DND-41 (cell line): ENCODE results near the gene GPR132.

Experiments
- ATAC-seq: fragments of 200-7000 bp; cut with Tn5 transposase; 3 replicates; pipeline ENCODE4 v1.9.1; 2021; ENCODE audit warnings: low read depth; ENCODE audit not compliant: insufficient read depth
- DNase-seq: peaks from one replicate; pipeline ENCODE4 v3.0.0-alpha.2; 2020
- H2AFZ ChIP-seq: 2 replicates; pipeline ENCODE4 v1.6.0; 2012; ENCODE audit warnings: low read depth, low read length
- H3K27ac ChIP-seq: 2 replicates; pipeline ENCODE4 v1.5.1; 2012; ENCODE audit warnings: low read length, inconsistent platforms
- H3K27me3 ChIP-seq: fragments of 200-600 bp; sonication (generic); 2 replicates; pipeline ENCODE4 v1.6.0; 2012; ENCODE audit warnings: low read length, mild to moderate bottlenecking, inconsistent platforms; ENCODE audit not compliant: insufficient read depth, poor library complexity
- H3K36me3 ChIP-seq: 2 replicates; pipeline ENCODE4 v1.5.1; 2012; ENCODE audit warnings: low read length, inconsistent platforms; ENCODE audit not compliant: insufficient read depth
- H3K4me1 ChIP-seq: 2 replicates; pipeline ENCODE4 v1.5.1; 2012; ENCODE audit warnings: mild to moderate bottlenecking, low read length; ENCODE audit not compliant: insufficient read depth
- H3K4me2 ChIP-seq: 2 replicates; pipeline ENCODE4 v1.6.0; 2012; ENCODE audit warnings: mild to moderate bottlenecking, moderate library complexity, low read length, inconsistent platforms; ENCODE audit not compliant: insufficient read depth
- H3K4me3 ChIP-seq, 2 experiments: fragments of 200-600 bp in 1 of 2; shearing (Covaris generic) in 1 of 2; 2 replicates each; pipeline ENCODE4 v1.5.1; 2012 to 2016; ENCODE audit warnings: inconsistent platforms in 2 of 2, low read length in 2 of 2, mild to moderate bottlenecking in 2 of 2, low read depth in 1 of 2, moderate library complexity in 1 of 2
- H3K79me2 ChIP-seq: 2 replicates; pipeline ENCODE4 v1.6.0; 2012; ENCODE audit warnings: low read length, inconsistent platforms; ENCODE audit not compliant: insufficient read depth
- H3K9ac ChIP-seq: 2 replicates; pipeline ENCODE4 v1.6.0; 2012; ENCODE audit warnings: low read depth, mild to moderate bottlenecking, inconsistent platforms, low read length, moderate library complexity
- H3K9me3 ChIP-seq: 2 replicates; pipeline ENCODE4 v1.5.1; 2012; ENCODE audit warnings: low read length, moderate library complexity, mild to moderate bottlenecking, inconsistent platforms; ENCODE audit not compliant: insufficient read depth, severe bottlenecking
- H4K20me1 ChIP-seq: 2 replicates; pipeline ENCODE4 v1.6.0; 2012; ENCODE audit warnings: low read length; ENCODE audit not compliant: insufficient read depth
- EZH2 ChIP-seq: IDR thresholded peaks from 3 replicates; pipeline ENCODE4 v1.6.1; 2012; ENCODE audit warnings: borderline replicate concordance, low read depth, mild to moderate bottlenecking, moderate library complexity, low read length, inconsistent platforms; ENCODE audit not compliant: severe bottlenecking
- TF ChIP-seq, protein P1 (sequence below): IDR thresholded peaks from 2 replicates; pipeline ENCODE4 v1.5.1; 2012; ENCODE audit warnings: borderline replicate concordance, low read length, moderate library complexity, mild to moderate bottlenecking; ENCODE audit not compliant: poor library complexity, severe bottlenecking; ENCODE audit errors: extremely low read depth

The GPR132 gene

DNA sequence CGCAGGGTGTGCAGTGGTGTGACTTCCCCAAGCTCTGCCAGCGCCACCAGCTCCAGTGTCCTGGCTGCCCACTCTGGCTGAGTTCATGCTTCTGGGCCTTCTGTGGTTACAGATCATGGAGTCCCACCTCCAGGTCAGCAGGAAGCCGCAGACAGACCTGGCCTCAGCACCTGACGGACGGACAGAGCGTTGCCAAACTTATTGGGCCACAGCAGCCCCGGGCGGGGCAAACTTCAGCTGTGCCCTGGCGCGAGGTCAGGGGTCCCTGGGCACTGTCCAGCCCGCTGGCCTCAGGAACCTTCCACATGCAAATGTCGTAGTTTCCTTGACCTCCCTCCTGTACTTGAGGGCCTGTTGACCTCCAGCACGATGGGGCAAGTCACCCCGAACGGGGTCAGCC is 11.2 kb downstream of the GPR132 start:
- ATAC-seq = no peak
- TF ChIP-seq EZH2 = no peak
- TF ChIP-seq, protein P1, sequence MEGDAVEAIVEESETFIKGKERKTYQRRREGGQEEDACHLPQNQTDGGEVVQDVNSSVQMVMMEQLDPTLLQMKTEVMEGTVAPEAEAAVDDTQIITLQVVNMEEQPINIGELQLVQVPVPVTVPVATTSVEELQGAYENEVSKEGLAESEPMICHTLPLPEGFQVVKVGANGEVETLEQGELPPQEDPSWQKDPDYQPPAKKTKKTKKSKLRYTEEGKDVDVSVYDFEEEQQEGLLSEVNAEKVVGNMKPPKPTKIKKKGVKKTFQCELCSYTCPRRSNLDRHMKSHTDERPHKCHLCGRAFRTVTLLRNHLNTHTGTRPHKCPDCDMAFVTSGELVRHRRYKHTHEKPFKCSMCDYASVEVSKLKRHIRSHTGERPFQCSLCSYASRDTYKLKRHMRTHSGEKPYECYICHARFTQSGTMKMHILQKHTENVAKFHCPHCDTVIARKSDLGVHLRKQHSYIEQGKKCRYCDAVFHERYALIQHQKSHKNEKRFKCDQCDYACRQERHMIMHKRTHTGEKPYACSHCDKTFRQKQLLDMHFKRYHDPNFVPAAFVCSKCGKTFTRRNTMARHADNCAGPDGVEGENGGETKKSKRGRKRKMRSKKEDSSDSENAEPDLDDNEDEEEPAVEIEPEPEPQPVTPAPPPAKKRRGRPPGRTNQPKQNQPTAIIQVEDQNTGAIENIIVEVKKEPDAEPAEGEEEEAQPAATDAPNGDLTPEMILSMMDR = no peak
- DNase-seq = no peak
- Histone ChIP-seq H3K4me3 (no peak overlapping the region), H3K27me3 (no peaks in the 10 kb centered on the region), H3K4me1 (no peaks in the 10 kb centered on the region), H3K27ac (no peak overlapping the region), H3K4me2 (no peak overlapping the region), H3K9ac (no peak overlapping the region), H2AFZ (no peak overlapping the region), H3K9me3 (no peaks in the 10 kb centered on the region), H3K79me2 (no peaks in the 10 kb centered on the region), H4K20me1 (no peaks in the 10 kb centered on the region; the same call in 1 of the 2 replicates), H3K36me3 (no peaks in the 10 kb centered on the region)

DNA sequence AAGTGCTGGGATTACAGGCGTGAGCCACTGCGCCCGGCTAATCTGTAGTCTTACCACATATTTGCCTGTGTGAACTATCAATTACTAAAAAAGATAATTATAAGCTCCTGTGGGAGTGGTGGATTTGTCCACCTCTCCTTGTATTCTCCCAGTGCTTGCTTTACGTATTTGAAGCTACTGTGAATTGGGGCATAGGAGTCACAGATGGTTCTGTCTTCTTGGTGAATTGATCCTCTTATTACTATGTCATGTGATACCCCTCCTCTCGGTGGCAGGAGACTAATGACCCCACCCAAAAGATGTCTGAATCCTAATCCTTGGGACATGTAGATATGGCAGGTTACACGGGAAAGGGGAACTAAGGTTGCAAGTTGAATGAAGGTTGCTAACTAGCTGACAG is 11.8 kb downstream of the GPR132 start:
- TF ChIP-seq, protein P1 = no peak
- TF ChIP-seq EZH2 = no peak
- H4K20me1 ChIP-seq = no peaks in the 10 kb centered on the region; the same call in 1 of the 2 replicates
- no peak overlapping the region for H3K4me3 ChIP-seq
- no peaks in the 10 kb centered on the region for H3K27me3 ChIP-seq
- H3K27ac ChIP-seq = no peak overlapping the region
- H3K36me3 ChIP-seq = no peaks in the 10 kb centered on the region
- H2AFZ ChIP-seq = no peak overlapping the region
- H3K4me2 ChIP-seq = no peak overlapping the region
- DNase-seq (no peak), ATAC-seq (no peak)
- no peaks in the 10 kb centered on the region for H3K9me3 ChIP-seq
- H3K9ac ChIP-seq = no peak overlapping the region
- no peaks in the 10 kb centered on the region for H3K4me1 ChIP-seq
- H3K79me2 ChIP-seq = no peaks in the 10 kb centered on the region

DNA sequence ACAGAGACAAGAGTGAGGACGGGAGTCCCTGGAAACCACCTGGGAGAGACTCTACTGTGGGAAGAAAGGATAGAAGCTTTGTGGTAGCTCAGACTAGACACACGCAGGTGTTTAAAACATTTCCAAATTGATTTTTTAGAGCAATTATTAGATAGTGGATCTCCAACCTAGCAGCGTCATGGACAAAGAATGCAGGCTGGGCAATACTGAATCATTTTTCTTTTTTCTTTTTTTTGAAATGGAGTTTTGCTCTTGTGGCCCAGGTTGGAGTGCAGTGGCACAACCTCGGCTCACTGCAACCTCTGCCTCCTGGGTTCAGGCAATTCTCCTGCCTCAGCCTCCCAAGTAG is 13.1 kb downstream of the GPR132 start:
- Histone ChIP-seq H3K27ac (no peak overlapping the region), H3K36me3 (no peaks in the 10 kb centered on the region), H3K27me3 (no peaks in the 10 kb centered on the region), H3K4me1 (no peaks in the 10 kb centered on the region), H4K20me1 (no peaks in the 10 kb centered on the region; the same call in 1 of the 2 replicates), H3K9ac (no peak overlapping the region), H3K9me3 (no peaks in the 10 kb centered on the region), H3K4me3 (no peak overlapping the region), H3K4me2 (no peak overlapping the region), H3K79me2 (no peaks in the 10 kb centered on the region), H2AFZ (no peak overlapping the region)
- ATAC-seq (no peak), DNase-seq (no peak)
- TF ChIP-seq, protein P1 = no peak
- TF ChIP-seq EZH2 = no peak
